Pancreas (tissue), 10 donors: ENCODE data around the gene RELCH. TPM values are rescaled to one million over a fixed set of nuclear protein-coding genes. Genes with fewer than 3 reads are reported as not detected.
A peak's percentile ranks its signal among the peaks of the same experiment; 100 is the strongest.

Experiments
- ATAC-seq, 4 donors: fragments of 200-7000 bp; cut with Tn5 transposase; one replicate each; pipeline versions ENCODE4 v1.8.0 to v1.9.1; 2020; ENCODE audit warnings: mild to moderate bottlenecking in 4 of 4, moderate library complexity in 4 of 4
- DNase-seq, 6 donors: peaks; one replicate each; pipeline ENCODE4 v3.0.0-alpha.2; 2020
- FAIRE-seq: peaks from 2 replicates; lab custom pipeline; 2012; peaks lifted over from hg19 to GRCh38; lab: Jason Lieb, UNC
- H3K27ac ChIP-seq, 4 donors: fragments of 200-600 bp; sonication (generic); 1 replicate in 3 of 4; 2 replicates in 1 of 4; pipeline versions ENCODE4 v1.5.0 to v1.8.0; 2020
- H3K27me3 ChIP-seq, 4 donors: fragments of 200-600 bp; one replicate each; pipeline ENCODE4 v1.8.0; 2021
- H3K36me3 ChIP-seq, 3 donors: fragments of 200-600 bp; sonication (generic) in 1 of 3; one replicate each; pipeline versions ENCODE4 v1.5.0 to v1.8.0; 2020 to 2021
- H3K4me1 ChIP-seq, 3 donors: fragments of 200-600 bp; one replicate each; pipeline ENCODE4 v1.8.0; 2021
- H3K4me3 ChIP-seq, 4 donors: fragments of 200-600 bp; sonication (generic) in 2 of 4; one replicate each; pipeline versions ENCODE4 v1.5.0 to v1.8.0; 2020 to 2021
- H3K9me3 ChIP-seq, 4 donors: fragments of 200-600 bp; one replicate each; pipeline ENCODE4 v1.8.0; 2021
- WGBS, 2 donors: extraction: QIAGEN DNeasy Blood & Tissue Kit; methylation state at CpG; one replicate each; pipeline ENCODE4 v1.1.7; 2013; 5-methylcytosine and 5-hydroxymethylcytosine counted together
- intact Hi-C, 3 donors: fragments of 100-400 bp; cut with DNase I; formaldehyde crosslinking; loops; one replicate each; pipeline versions ENCODE4 v1.11.1 to v1.14.2; 2022
- polyA plus RNA-seq, 2 donors: library from polyadenylated mRNA; stranded (reverse); fragments of 200-250 nt; gene quantifications; one replicate each; pipeline ENCODE4 v1.2.3, GENCODE V29; 2013
- total RNA-seq, 6 donors: library from RNA; stranded (reverse); fragmentation: NEBNext Ultra II Directional in 4 of 6; extraction: Animal tissue kit (Norgen Biotek cat#: 25700) in 4 of 6; gene quantifications; one replicate each; pipeline versions ENCODE4 v1.2.1 to v1.2.4, GENCODE V29; 2021 to 2023
- TF ChIP-seq, protein P1 (sequence below), 4 donors: fragments of 200-600 bp; sonication (generic) in 3 of 4; IDR thresholded peaks; one replicate each; pipeline versions ENCODE4 v1.5.0 to v1.8.0; 2021; ENCODE audit warnings: antibody characterized with exemption in 4 of 4
- donor health status: healthy with polysubstance abuse.
- donor health status: DM: no; HTN: no; CAD: no; lungs with moderate emphysema.
- donor health status: DM: no; HTN: no; CAD: no.
- donor health status: control.
- donor health status: control.
- donor health status: Bipolar disorder and iron deficiency.
- donor health status: DM: yes; HTN: yes; CAD: no.
- donor health status: DM: no; HTN: no; CAD: no.
- donor health status: DM: no; HTN: no; CAD: no.
- donor health status: DM: yes; HTN: yes; CAD: no.

The RELCH gene
- total and polyA plus RNA-seq, 8 donors = 8.1 to 18.2 (median 12.6) TPM

DNA sequence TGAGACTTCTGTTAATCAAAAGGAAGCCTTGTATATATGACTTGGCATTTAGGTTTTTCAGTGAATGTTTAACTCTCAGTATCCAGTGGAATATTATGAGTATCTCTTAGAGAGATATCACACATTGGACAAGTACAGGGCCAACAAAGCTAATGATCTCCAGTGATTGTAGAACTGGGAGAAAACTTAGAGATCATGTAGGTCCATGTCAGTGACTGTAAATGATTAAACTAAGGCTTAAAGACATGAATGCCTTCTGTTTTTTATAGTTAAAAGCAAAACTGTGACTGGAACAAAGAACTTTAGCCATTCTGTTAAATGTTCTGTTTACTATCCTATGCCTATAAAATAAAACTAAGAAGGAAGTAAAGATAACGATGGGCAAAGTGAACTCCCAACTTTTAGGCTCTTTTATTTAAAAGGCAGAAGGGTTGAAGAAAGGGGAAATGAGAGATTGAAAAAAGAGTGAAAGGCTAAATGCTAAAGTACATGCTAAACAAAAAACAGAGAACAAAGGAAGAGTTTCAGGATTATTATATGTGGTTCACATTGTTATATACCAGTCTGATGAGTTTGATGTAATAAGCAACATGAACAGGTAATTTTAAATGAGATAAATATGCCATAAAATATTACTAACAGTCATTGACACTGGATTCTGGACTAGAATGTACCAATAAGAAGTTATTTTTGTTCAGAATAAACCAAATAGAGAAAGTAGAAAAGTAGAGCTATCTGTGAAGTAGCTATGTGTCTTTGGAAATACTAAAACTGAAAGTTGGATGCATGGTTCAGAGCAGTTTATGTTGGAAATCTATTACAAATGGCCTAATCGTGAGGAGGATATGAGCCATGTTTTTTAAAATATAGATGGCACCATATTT, 101.0 kb downstream of the RELCH start:
- peak; percentile 72 for FAIRE-seq
- intact Hi-C loops = no loop called here
- H3K4me1 ChIP-seq = peaks cover 0 to 3% (median 3%) of the 10 kb centered on the region in 3 donors
- DNase-seq = no peak
- H3K27me3 ChIP-seq = no peaks in the 10 kb centered on the region
- peaks cover 0 to 21% (median 0%) of the 10 kb centered on the region in 3 donors for H3K36me3 ChIP-seq
- no peak overlapping the region for H3K4me3 ChIP-seq
- no peaks in the 10 kb centered on the region for H3K9me3 ChIP-seq
- TF ChIP-seq, protein P1, sequence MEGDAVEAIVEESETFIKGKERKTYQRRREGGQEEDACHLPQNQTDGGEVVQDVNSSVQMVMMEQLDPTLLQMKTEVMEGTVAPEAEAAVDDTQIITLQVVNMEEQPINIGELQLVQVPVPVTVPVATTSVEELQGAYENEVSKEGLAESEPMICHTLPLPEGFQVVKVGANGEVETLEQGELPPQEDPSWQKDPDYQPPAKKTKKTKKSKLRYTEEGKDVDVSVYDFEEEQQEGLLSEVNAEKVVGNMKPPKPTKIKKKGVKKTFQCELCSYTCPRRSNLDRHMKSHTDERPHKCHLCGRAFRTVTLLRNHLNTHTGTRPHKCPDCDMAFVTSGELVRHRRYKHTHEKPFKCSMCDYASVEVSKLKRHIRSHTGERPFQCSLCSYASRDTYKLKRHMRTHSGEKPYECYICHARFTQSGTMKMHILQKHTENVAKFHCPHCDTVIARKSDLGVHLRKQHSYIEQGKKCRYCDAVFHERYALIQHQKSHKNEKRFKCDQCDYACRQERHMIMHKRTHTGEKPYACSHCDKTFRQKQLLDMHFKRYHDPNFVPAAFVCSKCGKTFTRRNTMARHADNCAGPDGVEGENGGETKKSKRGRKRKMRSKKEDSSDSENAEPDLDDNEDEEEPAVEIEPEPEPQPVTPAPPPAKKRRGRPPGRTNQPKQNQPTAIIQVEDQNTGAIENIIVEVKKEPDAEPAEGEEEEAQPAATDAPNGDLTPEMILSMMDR (IDR thresholded peaks at IDR 0.05) = no peak
- ATAC-seq = no peak
- H3K27ac ChIP-seq = no peak overlapping the region
- WGBS, 2 donors = 66 to 78% methylated on average over 2 of the region's 2 CpGs

DNA sequence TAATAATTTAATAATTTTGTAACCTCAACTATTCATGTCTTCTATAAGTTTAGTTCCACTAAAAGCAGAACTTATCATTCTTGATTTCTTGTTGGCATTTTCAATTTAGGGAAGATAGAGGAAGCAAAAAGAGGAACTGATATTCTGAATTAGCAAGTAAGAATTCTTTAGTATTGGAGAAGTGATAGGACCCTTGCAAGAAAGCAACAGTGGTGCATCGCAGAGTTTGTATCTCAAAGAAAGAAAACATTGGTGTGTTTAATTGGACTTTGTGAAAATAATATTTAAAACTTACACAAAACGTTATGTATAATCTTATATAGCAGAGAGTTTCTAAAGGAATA, 101.6 kb downstream of the RELCH start:
- H3K36me3 ChIP-seq = peaks cover 0 to 23% (median 0%) of the 10 kb centered on the region in 3 donors
- no peak overlapping the region for H3K27ac ChIP-seq
- H3K4me1 ChIP-seq = peaks cover 0 to 3% (median 3%) of the 10 kb centered on the region in 3 donors
- DNase-seq (no peak), ATAC-seq (no peak), FAIRE-seq (no peak)
- no peak overlapping the region for H3K4me3 ChIP-seq
- TF ChIP-seq, protein P1 (IDR thresholded peaks at IDR 0.05) = no peak
- no peaks in the 10 kb centered on the region for H3K27me3 ChIP-seq
- H3K9me3 ChIP-seq = no peaks in the 10 kb centered on the region
- intact Hi-C loops = no loop called here
- WGBS, 2 donors = 84% methylated on average over 2 of the region's 2 CpGs

DNA sequence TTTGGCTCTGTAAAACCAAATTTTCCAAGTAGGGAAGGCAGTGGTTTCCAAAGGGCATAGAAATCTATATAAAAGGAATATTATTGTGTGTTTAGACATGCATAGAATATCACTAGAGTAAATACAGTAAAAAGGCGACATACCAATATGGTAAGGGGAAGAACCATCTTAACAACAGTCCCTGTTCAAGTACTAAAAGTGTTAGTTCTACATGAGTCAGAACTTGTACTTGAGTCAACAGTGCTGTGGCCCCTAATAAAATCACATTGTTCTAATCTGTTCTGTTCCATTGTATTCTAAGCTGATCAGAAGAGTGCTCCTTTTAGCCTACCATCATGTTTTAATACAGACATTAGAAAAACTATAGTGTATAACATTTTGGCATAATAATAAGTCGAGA, 102.0 kb downstream of the RELCH start:
- Histone ChIP-seq H3K36me3 (peaks cover 0 to 23% (median 0%) of the 10 kb centered on the region in 3 donors), H3K4me1 (peaks cover 0 to 3% (median 3%) of the 10 kb centered on the region in 3 donors), H3K27me3 (no peaks in the 10 kb centered on the region), H3K4me3 (no peak overlapping the region), H3K27ac (no peak overlapping the region), H3K9me3 (no peaks in the 10 kb centered on the region)
- ATAC-seq (no peak), DNase-seq (no peak), FAIRE-seq (no peak)
- TF ChIP-seq, protein P1 (IDR thresholded peaks at IDR 0.05) = no peak
- intact Hi-C loops = no loop called here
- WGBS, 2 donors = 90 to 98% methylated on average over 2 of the region's 2 CpGs

DNA sequence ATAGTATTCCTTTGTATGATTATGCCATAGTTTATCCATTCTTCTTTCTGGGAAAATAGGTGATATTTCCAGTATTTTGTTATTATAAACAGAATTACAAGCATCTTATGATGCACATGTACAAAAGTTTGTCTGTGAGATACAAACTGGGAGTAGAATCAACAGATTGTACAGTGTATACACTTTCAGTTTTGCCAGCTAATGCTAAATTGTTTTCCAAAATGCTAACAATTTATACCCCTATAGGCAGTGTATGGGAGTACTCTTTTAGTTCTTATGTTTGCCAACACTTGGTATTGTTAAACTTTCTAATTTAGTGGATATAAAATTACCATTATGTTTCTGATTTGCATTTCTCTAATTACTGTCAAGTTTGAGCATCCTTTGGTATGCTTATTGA, 107.0 kb downstream of the RELCH start:
- H3K4me3 ChIP-seq = no peak overlapping the region
- DNase-seq = no peak
- H3K9me3 ChIP-seq = no peaks in the 10 kb centered on the region
- peaks cover 0 to 19% (median 0%) of the 10 kb centered on the region in 3 donors for H3K36me3 ChIP-seq
- H3K27ac ChIP-seq = no peak overlapping the region
- intact Hi-C loops = no loop called here
- no peak for ATAC-seq
- FAIRE-seq = no peak
- no peaks in the 10 kb centered on the region for H3K4me1 ChIP-seq
- TF ChIP-seq, protein P1 (IDR thresholded peaks at IDR 0.05) = no peak
- H3K27me3 ChIP-seq = no peaks in the 10 kb centered on the region
